ENCODE measurements around the gene MT3.
"Not testable (repeated sequence)": the region's sequence is repeated elsewhere in the genome, so short reads cannot be mapped to it uniquely, and the experiment has no call there.

The MT3 gene

DNA sequence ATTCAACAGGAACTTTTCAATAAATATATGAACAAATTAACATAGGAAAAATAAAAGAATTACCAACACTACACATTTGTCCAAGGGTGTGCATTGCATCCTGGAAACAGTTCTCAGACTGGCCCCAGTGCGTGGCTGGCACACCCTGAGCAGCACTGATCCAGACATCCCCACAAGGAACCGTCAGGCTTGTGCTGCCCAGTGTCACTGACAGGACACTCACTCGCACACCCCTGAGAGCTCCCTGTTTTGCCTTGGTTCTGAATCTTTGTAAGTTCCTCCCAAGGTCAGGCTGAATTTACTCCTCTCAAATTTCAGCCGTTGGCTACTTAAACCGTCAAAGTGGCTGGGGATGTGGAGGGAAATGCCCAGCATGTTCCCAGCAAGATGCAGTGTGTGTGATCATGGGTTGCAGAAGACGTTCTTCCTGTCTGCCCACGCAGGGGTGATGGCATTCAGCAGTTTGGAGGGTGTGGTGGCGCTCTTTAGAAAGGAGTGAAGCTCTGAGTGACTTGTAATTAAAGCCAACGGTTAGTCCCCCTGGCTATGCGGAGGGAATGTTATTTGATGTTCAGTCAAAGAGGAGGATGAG lies 20.8 kb downstream of the MT3 start:
- DNase-seq (ENCODE audit: low spot score), result peak; percentile 56

DNA sequence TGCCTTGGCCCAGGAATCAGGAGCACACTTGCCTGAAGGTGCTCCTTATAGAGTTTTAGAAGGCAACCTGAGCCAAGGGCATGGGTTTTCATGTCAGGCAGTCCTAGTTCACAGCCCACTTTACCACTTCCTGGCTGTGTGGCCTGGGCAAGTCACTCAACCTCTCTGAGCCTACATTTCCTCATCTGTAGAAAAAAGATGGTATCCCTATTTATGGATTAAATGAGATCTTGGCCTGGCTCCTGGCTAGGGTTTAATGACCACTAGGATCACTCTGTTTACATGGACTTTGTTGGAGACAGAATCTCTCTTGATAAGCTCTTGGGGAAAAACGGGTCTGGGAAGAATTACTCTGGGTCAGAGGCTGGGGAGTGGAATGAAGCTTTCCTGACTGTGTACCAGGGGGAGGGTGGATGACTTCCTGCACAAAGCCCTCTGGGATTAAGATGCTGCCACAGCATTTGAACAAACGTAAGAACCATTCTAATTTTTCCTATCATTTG lies 21.3 kb downstream of the MT3 start:
- no peak for DNase-seq (ENCODE audit: low spot score)

DNA sequence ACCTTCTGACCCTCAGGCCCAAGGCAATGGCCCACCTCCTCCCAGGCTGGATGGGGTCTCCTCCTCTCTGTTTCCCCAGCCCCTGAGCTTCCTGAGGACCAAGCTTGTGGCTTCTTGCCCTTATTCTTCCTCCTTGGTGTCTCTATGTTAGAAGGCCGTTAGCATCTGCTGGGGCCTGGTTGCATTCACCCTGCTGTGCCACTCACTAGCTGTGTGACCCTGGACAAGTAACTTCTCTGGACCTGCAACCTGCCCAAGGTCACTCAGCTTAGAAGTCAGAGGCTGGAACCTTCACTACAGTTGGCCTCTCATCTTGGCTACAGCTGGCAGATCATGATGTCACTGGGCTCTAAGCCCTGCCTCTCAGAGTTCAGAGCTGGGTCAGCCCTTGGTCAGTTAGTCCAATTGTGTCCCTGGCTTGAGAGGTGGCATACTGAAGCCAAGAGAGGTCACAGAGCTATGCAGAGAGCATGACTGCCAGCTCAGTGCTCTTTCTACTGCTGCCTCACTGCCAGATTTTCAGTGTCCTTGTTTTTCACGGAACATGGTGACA lies 22.0 kb downstream of the MT3 start:
- DNase-seq (ENCODE audit: low spot score), result peak; percentile 56

DNA sequence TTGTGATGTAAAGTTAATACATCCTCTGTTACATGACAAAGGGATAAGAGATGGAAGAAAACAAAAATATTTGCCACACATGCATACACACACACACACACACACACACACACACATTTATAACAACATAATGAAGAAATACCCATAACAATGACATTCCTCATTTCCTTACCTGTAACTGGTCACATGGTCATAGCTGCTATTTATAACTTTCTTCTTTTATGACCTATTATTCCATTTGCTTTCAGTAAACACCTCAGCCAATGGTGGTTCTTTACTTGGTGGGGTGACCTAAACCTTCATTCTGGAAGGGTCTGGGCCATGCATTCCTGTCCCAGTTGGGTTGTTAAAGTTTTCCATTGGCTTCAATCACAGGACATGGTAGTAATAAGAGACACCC lies 24.4 kb downstream of the MT3 start:
- DNase-seq (ENCODE audit: low spot score), result no peak

DNA sequence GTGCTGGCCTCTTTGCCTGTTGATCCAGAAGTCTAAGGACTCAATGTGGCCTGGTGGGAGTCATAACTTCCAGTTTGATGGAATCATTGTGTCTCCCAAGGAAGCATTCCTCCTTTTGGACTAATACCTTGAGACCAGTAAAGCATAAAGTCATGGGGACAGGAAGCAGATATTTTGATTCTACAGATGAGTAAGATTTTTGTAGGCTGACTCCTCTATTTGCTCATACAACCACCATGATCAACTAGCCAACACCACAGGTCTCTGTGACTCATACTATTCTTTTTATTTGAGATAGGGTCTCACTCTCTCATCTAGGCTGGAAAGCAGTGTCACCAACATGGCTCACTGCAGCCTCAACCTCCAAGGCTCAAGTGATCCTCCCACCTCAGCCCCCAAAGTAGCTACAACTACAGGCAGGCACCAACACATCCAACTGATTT lies 25.2 kb downstream of the MT3 start:
- no peak for DNase-seq (ENCODE audit: low spot score)

DNA sequence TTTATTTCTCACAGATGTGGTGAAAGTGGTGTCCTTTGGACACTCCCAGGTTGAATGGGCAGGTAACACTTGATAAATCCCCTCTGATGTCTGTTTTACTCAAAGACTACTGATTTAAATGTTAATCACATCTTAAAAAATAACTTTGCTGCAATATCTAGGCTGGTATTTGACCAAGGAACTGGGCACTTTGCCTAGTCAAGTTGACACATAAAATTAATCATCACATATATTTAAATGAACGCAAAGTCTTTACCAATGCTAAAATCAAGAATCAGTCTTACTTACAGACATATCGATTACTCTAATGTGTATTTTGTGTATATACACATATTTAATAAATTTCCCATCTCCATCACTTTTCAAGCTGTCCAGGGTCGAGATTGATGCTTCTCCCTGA lies 26.0 kb downstream of the MT3 start:
- DNase-seq (ENCODE audit: low spot score), result no peak

DNA sequence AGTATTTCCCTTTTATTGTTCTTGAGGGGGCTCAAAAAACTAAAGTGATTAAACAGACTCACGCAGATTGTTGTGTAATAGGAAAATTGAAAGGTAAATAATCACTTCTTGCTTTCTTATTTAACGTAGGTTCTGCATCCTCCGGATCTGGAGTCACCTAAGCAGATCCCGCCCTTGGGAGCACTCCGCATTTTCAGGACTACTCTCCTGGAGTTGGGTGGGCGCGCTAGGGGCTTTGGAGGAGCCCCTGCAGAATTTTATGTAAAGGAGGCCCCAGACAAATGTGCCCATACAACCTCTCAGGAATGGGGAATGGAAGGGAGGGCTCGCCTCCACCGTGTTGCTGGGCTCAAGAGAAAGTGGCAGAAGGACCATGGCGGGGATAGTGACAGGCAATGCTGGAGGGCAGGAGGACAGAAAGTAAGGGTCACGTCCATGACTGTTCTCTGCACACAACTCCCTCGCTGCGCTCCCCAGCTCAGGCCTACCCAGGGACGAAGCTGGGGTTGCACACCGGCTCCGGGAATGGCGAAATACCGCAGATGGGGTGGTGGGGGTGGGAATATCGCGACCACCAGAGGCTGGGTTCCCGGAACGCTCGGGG lies 27.4 kb downstream of the MT3 start:
- DNase-seq (ENCODE audit: low spot score), result no peak

DNA sequence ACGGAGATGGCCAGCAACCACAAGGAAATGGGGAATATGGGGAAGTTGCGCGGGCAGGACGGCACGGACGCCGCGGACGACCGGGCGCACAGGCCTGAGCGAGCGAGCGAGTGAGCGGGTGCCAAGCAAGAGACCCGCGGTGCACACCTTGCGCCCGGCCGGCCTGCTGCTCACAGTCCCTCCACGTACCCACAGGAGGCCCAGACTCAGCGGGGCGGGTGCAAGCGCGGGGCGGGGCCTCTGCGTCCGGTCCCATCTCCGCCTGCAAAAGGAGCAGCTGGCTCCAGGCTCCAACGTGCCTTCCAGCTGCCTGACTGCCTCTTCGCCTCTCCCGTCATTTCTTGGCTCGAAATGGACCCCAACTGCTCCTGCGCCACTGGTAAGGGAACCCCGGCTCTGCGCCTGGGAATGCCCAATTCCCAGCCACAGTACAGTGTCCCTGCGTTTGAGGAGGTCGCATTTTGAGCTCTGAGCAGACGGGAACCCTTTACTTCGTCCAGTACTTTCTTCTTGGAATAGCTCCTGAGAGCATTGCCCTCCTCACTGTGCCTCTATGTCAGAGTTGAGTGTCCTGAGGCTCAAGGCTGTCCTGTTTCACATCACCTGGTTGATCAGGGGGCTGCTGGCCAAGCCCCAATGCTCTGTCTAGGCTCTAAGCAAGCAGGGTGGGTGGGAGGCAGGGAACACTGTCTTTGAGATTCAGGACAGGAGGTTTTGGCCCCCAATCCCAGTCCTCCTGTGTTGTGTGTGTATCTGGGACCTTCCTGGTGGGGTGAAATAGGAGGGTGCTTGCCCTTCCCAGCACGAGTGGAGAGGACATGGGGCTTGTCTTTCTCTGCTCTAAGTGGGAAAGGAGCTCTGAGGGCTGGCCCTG lies 28.1 kb downstream of the MT3 start:
- peak; percentile 82 for DNase-seq (ENCODE audit: low spot score)

DNA sequence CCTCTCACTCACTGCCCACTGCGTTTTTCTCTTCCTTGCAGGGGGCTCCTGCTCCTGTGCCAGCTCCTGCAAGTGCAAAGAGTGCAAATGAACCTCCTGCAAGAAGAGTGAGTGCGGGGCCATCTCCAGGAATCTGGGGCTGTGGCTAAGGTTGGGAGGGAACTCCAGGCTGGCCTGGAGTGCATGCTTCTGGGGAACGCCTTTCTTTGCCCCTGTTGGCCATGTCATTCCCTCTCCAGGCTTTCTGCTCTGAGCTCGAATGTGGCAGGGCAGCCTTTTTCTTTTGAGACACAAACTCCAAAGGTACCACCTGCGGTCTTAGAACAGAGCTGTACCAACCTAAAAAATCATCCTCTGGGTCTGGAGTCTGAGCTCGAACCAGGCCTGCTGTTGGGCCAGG lies 28.8 kb downstream of the MT3 start:
- no peak for DNase-seq (ENCODE audit: low spot score)

DNA sequence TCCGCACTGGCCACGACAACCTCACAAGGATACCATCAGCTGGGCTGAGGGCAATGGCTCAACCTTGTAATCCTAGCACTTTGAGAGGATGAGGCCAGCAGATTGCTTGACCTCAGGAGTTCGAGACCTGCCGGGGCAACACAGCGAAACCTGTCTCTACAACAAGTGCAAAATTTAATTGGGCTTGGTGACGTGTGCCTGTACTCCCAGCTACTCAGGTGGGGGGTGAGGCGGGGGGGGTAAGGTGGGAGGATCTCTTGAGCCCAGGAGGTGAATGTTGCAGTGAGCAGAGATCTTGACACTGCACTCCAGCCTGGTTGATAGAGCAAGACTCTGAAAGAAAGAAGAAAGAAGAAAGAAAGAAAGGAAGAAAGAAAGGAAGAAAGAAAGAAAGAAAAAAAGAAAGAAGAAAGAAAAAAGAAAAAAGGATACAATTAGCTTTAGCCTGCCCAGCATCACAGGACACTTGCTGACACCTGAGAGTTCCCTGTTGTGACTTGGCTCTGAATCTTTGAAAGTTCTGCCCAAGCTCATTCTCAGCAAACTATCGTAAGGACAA lies 31.1 kb downstream of the MT3 start:
- no peak for DNase-seq (ENCODE audit: low spot score)

DNA sequence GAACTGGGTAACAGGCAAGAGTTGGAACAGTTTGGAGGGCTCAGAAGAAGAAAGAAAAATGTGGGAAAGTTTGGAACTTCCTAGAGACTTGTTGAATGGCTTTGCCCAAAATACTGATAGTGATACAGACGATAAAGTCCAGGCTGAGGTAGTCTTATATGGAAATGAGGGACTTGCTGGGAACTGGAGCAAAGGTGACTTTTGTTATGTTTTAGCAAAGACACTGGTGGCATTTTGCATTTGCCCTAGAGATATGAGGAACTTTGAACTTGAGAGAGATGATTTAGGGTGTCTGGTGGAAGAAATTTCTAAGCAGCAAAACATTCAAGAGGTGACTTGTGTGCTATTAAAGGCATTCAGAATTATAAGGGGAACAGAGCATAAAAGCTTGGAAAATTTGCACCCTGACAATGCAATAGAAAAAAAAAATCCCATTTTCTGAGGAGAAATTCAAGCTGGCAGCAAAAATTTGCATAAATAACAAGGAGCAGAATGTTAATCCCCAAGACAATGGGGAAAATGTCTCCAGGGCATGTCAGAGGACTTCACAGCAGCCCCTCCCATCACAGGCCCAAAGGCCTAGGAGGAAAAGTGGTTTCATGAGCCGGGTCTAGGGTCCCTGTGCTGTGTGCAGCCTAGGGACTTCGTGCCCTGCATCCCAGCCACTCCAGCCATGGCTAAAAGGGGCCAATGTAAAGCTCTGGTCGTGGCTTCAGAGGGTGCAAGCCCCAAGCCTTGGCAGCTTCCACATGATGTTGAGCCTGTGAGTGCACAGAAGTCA lies 32.5 kb downstream of the MT3 start:
- not testable (repeated sequence) for DNase-seq (ENCODE audit: low spot score)

DNA sequence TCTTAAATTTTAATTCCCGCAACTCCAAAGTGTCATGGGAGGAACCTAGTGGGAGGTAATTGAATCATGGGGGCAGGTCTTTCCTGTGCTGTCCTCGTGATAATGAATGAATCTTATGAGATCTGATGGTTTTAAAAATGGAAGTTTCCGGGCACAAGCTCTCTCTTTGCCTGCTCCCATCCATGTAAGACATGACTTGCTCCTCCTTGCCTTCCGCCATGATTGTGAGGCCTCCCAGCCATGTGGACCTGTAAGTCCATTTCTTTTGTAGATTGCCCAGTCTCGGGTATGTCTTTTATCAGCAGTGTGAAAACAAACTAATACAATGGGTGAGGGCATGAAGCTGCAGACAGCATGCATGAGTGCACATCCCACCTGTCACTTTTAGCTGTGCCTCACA lies 33.9 kb downstream of the MT3 start:
- not testable (repeated sequence) for DNase-seq (ENCODE audit: low spot score)

DNA sequence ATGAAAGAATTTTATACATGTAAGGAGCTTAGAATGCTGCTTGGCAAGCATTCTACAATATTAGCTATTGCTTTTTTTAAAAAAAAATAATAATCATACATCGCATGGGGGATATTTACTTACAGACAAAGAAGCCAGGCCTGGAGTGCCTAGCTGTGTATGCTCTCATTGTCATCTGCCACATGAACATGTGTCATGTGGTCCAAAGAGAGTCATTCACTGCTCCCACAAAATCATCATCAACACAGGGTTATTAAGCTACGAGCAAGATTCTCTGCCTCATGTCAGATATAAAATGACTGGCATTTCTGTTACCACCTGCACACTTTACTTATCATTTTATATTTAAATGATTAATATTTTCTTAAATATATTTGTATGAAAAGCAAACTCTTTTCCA lies 34.3 kb downstream of the MT3 start:
- no peak for DNase-seq (ENCODE audit: low spot score)

DNA sequence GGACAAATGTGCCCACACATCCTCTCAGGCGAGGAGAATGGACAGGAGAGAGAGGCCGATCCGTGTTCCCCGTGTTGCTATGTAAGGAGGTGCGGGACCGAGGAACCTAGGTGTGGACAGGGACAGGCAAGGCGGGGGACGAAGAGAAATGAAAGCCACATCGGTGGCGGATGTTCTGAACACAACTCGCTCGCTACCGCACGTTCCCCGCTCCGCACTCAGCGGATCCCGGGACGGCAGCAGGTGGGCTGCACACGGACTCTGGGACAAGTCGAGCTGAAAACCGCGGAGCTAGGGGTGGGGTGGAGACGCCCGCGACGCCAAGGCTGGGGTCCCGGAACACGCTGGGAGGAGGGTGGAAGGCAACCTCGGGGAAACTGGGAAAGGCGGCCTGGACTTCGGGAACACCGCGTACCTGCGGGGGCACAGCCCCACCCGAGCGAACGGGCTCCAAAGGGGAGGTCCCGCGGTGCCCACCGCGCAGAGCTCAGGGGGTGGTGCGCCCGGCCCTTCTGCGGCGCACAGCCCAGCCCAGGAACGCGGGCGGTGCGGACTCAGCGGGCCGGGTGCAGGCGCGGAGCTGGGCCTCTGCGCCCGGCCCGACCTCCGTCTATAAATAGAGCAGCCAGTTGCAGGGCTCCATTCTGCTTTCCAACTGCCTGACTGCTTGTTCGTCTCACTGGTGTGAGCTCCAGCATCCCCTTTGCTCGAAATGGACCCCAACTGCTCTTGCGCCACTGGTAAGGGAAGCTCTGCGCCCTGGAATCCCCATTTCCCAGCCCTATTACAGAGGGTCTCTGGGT lies 36.0 kb downstream of the MT3 start, which contains the start of gene MT1E:
TSS of gene MT1E (plus strand) at position 642 of the 803 bp plus-strand sequence. CDS start at position 713, 71 bp downstream.
- peak; percentile 94 for DNase-seq (ENCODE audit: low spot score)

DNA sequence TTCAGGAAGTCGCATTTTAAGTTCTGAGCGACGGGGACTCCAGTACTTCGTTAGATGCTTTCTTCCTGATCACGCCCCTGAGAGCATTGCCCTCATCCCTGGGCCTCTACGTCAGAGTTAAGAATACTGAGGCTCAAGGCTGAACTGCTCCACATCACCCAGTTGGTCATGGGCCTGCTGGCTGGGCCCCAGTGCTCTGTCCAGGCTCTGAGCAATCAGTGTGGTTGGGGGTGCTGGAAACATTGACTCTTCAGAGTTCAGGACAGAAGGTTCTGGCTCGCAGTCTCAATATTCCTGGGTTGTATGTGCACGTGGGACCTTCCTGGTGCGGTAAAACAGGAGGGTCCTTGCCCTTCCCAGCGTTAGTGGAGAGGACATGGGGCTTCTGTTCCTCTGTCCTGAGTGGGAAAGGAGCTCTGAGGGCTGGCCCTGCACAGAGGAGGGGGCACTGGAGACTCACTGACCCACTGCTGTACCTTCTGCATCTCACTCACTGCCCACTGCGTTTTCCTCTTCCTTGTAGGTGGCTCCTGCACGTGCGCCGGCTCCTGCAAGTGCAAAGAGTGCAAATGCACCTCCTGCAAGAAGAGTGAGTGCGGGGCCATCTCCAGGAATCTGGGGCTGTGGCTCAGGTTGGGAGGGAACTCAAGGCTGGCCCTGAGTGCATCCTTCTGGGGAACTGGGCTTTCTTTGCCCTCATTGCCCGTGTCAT lies 36.8 kb downstream of the MT3 start:
- peak; percentile 67 for DNase-seq (ENCODE audit: low spot score)

DNA sequence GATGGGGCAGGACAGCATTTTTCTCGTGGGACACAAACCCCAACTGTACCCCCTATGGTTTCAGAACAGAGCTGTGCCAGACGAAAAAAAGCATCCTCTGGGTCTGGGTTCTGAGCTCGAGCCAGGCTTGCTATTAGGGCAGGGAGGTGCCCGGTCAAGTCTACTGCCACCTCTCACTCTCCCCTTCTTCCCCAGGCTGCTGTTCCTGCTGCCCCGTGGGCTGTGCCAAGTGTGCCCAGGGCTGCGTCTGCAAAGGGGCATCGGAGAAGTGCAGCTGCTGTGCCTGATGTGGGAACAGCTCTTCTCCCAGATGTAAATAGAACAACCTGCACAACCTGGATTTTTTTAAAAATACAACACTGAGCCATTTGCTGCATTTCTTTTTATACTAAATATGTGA lies 37.4 kb downstream of the MT3 start:
- DNase-seq (ENCODE audit: low spot score), result no peak

DNA sequence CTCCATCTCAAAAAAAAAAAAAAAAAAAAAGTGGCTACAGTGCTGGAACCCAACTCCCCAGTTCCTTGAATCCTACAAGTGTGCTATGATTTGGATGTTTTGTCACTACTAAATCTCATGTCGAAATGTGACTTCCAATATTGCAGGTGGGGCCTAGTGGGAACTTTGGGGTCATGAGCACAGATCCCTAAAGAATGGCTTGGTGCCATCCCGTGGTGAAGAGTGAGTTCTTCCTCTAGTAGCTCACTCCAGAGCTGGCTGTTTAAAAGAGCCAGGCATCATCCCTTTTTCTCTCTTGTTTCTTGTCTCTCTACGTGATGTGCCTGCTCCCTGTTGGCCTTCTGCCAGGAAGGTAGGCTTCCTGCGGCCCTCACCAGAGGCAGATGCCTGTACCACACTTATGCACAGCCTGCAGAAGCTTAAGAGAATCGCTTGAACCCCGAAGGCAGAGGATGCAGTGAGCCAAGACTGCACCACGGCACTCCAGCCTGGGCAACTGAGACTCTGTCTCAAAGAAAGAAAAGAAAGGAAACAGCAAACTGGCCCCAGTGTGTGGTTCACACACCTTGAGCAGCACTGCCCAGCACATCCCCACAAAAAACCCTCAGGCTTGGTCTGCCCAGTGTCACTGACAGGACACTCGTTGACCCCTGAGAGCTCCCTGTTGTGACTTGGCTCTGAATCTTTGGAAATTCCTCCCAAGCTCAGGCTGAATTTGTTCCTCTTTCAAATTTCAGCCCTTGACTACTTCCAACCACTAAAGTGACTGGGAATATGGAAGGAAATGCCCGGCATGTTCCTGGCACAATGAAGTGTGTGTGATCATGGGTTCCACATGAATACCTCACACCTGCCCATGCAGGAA lies 39.4 kb downstream of the MT3 start:
- DNase-seq (ENCODE audit: low spot score), result no peak

DNA sequence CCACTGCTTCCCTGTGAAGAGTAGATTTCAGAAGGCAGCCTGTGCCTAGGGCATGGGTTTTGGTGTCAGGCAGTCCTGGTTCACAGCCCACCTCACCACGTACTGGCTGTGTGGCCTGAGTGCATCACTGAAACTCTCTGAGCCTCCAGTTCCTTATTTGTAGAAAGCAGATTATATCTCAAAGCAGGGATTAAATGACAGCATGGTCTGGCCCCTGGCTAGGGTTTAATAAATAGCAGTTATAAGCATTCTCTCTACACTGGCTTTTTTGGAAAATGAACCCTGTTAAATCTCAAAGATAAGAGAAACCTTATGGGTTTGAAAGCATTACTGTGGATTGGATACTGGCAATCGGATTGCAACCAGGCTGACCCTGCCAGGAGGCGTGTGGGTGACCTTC lies 40.2 kb downstream of the MT3 start:
- DNase-seq (ENCODE audit: low spot score), result no peak

DNA sequence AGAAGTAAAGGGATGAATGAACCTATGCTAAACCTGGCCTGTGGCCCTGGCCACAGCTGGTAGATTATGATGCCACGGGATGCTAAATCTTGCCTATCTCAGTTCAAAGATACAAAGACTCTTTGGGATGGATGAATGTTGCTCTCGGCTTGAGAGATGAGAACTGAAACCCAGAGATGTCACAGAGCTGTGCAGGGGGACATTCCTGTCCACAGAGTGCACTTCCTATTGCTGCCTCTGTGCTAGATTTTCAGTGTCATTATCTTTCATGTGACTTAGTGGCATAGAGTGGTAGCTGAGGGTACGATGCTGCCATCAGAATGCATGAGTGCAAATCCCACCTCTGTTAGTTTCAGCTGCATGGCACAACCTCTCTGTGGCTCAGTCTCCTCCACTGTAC lies 40.8 kb downstream of the MT3 start:
- no peak for DNase-seq (ENCODE audit: low spot score)

Data from AG20443 (cell line).